Measurements from ENCODE around the gene NPW. TPM values are rescaled to one million over a fixed set of nuclear protein-coding genes. Genes with fewer than 3 reads are reported as not detected.
"Not testable (repeated sequence)": the region's sequence is repeated elsewhere in the genome, so short reads cannot be mapped to it uniquely, and the experiment has no call there.

NPW gene
- polyA plus RNA-seq, 1 donor = 1.1 TPM

DNA sequence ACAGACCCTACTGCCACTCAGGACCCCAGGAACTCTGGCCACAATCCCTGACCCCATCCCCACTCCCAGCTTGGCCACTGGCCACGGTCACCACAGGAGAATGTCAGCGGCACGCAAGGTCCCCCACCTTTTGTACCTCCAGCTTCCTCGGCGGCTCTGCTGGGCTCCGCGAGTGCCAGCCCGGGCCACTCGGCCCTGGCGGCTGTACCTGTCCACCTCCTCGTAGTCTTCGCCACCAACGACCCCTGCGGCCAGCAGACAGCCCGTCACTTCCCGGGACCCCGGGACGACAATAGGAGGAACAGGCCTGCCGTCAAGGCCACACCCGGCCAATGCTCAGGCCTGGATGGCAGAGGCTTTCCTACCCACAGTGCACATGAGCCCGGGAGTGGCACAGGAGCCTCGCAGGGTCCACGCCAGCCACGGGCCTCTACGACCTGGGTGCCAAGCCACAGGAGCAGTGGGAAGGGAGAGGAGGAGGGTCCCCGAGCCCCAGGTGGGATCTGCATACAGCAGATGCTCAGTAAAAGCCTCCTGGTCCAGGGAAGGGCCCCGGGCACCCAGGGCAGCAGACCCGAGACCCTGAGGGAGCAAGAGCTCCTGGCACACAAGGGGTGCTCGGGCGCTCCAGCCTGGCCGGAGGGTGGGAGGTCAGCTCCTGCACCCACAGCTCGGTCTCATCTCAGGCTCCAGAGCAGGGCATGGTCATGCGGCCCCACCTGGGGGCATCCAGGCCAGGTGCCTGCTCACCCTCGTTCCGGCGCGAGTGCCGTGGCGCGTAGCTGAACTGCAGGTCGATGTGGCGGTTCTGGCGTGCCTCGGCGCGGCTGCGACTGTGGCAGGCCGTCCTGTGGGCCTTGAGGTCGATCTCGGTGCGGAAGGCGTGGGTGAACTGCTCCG, 17.9 kb upstream of the NPW start:
- DNase-seq (ENCODE audit: low read depth) = no peak

DNA sequence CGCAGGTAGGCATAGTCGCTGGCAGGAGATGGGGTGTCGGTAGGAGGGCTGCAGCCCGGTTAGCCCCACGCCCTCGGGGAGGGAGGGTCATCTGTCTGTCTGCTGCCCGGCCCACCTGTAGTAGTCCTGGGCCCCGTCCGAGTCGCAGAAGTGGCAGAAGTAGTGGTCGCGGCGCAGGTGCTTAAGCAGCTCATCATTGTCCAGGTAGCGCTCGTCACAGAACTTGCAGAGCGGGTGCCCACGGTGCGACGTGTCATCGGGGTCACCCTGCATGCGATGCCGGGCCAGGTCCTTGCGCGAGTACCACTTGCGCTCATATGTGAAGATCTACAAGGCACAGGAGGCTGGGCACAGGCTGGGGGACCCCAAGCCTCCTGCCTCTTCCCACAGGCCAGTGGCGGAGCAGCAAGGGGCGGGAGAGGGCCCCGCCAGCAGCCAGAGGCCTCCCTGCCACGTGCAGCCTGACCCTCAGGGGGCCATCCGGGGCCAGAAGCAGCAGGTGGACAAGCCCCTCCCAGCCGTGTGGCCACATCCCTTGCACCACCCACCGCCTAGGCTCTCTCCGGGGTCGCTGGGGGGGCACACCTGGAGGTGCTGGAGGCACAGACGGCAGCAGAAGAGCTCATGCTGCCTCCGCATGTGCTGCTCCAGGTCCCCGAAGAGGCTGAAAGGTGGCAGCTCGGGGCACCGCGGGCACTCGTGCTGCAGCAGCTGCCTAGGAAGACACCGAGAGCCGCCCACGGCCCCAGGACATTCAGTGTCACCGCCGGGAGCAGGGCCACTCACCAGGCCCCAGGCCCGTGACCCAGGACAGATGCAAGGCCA, 17.0 kb upstream of the NPW start:
- DNase-seq (ENCODE audit: low read depth) = no peak

DNA sequence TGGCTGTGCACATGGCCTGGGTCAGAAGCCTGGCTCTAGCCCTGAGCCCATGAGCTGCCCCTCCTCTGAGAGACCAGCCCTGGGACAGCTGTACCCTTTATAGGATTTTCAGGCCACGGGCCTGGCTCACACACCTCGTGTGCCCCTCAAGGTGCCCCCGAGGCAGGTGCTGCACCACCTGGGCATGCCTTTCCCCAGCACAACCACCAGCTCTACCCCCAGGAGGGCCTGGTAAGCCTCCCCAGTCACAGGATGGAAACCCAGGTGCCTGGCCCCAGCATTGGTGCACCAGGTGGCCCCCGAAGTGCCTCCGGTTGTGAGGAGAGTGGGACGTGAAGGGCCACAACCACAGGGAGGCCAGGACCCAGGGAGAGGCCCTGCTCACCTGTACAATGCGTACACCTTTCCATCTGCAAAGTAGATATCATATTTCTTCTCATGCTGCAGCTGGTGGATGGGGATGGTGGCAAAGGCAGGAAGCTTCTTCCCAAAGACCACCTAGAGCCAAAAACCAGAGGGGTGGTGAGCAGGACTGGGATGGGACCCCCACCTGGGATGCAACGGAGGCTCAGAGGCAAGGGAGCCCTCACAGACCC, 16.3 kb upstream of the NPW start:
- DNase-seq (ENCODE audit: low read depth) = no peak

DNA sequence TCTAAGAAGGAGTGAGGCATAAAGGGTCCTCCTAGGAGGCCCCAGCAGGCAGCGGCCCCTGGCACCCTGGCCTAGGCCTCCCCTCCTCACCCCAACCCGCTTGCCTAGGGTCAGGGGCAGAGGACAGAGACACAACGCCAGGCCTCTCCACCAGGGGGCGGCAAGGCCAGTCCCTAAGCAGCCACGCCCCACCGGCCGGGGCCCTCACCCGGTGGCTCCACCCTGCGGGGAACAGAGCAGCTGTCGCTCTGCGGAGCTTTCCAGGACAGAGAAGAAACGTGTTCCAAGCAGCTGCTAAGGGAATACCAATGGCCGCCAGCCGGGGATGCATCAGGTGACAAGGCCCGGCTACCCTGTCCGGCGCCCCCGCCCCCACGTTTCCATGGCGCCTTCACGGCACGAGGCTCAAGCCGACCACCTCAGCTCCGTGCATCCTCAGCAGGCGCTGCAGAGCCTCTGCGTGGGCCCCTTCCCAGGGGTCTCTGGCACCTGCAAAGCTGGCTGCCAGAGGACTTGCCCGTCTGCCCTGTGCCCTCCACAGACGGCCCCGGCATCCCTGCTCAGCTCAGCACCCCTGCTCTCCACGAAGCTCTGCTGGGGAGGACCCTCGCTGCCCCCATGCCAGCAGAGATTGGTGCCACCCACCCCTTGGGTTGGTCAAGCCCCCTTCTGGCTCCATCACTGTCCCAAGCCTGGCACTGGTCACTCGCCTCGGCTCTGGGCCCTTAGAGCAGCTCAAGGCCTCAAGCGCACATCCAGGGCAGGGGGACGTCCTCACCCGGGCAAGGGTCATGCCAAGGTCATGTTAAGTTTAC, 15.6 kb upstream of the NPW start:
- DNase-seq (ENCODE audit: low read depth) = peak; percentile 39

DNA sequence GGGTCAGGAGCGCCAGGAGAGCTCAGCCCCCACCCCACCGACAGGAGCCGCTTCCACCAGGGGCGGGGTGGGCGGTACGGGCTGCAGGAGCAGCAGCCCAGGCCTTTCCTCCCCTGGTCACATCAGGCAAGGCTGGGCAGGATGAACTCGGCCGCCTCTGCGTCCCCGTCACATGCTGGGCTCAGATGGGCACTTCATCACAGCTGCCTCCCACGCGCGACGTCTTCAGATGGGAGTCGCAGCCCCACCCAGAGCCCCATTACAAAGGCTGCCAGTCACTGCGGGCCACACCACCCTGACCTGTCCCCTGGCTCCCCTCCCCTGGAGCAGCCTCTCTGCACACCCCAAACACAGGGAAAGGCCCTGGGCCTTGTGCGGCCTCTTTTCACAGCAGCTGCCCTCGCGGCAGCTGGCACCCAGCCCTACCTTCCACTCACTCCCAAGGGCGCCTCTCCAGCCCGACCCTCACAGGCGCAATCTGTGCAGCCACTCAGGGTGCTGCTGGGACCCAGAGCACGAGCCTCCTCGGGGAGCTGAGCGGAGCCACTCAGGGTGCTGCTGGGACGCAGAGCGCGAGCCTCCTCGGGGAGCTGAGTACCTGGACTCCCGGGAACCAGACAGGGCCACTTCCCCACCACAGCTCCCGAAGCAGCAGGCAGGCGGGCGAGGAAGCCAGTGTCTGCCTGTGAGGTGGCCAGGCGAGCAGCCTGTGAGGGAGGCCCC, 14.6 kb upstream of the NPW start:
- DNase-seq (ENCODE audit: low read depth) = no peak

DNA sequence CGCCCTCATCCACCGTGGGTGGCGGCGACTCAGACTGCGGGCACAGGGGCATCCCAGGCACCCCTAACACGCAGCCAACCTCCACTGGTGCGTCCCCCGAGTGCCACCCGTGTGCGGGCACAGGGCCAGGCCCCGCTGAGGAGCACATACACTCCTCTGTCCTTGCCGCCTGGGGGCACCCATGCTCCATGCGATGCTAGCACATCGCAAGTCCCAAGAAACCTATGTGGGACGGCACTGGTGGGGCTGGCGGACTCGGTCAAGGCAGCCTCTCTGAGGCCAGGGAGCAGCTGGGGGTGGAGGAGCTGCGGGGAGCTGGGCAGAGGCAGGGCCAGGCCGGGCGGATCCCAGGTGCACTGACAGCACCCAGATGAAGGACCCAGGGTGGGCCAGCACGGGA, 13.9 kb upstream of the NPW start:
- no peak for DNase-seq (ENCODE audit: low read depth)

DNA sequence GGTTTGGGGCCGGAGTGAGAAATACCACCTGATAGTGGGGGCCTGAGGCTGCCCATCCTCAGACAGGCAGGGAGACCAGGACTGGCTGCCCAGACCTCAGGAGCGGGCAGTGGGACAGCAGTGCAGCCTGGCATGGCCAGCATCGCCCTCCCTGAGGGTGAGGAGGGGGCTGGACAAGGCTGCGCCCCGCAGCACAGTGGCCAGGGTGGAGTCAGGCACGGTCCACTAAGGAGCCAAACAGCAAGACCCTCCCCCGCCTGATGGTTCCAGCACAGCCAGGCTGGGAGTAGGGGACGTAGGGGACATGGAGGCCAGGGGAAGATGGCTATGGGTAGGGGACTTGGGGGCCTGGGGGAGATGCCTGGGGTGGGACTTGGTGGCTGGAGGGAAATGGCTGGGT, 13.3 kb upstream of the NPW start:
- DNase-seq (ENCODE audit: low read depth) = no peak

DNA sequence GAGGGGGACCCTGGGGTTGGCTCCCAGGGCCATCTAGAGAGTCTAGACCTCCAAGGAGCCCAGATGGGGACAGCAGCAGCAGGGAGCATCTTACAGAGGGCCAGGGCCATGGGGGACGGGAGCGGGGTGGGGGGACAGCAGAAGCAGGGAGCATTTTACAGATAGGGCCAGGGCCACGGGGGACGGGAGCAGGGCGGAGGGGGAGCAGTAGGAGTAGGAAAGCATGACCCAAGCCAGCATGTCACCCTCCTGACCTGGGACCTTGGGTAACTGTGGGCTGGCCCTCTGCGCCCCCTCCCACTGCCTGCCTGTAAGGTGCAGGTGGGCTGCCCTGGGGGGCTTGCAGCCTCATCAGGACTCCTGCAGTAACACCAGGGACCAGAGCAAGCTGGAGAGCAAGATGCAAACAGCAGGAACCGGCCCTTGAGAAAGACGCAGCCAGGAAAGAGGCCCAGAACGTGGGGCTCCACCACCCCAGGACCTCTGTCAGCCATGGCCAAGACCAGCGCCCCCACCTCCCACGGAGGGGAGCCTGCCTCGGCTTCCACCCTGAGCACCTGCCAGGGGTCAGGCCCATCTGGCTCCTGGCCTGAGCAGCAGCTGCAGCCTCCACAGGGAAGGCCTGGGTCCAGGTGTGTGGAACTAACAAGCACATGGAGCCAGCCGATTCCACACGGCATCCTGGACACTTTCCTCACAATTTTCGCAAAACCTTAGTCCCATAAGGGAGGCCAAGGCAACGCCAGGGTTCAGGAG, 12.3 kb upstream of the NPW start:
- no peak for DNase-seq (ENCODE audit: low read depth)

DNA sequence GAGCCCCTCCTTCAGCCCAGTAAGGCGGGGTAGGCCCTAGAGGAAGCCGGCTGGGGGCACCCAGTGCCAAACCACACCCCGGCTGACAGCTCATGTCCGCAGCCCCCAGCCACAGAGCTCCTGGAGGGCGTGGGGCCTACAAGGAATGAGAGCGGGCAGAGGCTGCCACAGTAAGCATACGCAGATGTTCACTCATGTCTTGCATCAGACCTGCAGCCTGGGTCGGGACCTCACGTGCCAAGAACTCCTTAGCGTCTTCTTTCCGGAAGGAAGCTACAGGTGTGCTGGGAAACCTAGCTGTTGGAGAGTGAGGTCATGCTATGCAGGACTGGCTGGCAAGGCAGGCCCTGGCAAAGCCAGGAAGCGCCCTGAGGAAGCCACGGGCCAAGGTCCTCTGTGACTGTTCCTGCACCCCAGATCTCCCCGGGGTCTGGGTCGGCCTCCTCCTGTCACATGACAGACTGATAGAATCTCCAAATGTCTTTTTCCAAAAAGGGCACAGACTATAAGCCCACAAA, 11.5 kb upstream of the NPW start:
- DNase-seq (ENCODE audit: low read depth) = no peak

DNA sequence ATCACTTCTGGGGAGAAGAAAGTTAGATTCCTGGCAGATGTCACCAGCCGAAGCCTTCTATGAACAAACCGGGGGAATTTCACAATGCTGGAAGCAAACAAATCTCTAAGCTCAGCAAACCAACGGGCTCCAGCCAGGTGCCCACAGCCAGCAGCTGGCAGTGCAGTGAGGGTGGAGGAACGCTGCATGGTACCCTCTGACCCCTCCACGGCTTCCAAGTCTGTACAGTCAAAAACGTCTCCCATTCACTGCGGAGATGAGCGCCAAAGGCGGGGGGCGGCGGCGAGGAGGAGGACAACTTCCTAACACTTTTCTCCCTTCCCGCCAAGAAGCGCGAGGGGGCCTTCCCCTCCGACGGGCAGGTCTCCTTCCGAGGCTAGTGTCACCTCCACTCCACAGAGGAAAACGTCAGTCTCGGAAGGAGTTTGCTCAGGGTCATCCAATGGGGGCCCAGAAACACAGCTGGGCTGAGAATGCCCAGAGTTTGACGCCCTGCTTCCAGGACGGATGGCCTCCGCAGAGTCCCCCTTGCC, 10.9 kb upstream of the NPW start:
- no peak for DNase-seq (ENCODE audit: low read depth)

DNA sequence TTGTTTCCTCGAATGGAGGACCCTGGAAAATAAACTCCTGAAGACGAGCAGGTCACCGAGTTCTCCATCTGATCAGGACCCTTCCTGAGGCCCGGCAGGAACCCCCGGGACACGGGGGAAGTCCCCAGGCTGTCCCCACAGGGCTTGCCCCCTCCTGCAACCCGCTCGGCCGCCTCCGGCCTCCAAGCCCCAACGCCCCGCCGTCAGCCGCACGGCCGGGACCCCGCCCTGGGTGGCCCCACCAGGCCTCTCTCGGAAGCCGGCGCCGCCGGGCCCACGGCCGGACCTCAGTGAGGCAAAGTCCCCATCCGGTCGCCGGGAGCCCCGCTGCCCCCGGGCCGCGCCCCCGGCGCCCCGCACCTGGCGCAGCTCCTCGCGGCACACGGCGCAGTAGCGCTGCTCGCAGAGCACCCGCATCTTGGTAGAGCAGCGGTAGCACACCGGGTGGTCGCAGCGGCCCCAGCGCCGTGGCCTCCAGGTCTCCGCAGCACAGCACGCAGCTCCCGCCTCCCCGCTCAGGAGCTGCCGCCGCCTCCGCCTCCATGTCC, 10.3 kb upstream of the NPW start:
- no peak for DNase-seq (ENCODE audit: low read depth)

DNA sequence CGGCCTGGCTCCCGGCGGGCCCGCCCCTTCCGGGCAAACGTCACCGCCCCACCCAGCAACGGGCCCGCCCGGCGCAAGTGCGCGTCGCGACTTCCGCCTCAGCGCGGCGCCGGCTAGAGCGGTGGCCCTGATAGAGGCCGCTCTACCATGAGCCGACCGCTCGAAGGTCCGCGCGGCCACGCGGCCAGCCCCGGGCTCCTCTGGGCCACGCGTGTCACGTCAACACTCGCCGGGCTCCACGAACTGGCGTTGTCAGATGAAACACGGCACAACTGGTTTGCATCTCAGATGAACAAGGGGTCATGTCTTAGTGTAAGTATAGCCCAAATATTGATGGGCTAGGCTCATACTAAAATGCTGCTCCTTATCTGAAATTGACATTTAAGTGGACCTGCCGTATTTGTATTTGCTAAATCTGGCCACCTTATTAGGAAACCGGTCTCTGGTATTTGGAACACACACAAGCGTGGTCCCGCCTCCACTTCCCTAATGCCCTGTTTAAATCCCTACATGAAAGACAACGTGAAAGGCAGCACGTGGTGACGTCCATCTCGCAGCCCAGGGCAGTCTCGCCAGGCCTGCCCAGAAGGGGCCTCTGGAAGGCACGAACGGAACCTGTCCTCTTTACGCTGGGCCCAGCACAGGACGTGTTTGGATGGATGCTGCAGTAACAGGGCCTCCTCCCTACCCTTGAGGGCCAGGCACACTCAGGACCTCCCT, 9.6 kb upstream of the NPW start, which contains the start of gene ZNF598:
TSS of gene ZNF598 (minus strand) at position 31 of the 720 bp plus-strand sequence.
- peak; percentile 66 for DNase-seq (ENCODE audit: low read depth)

DNA sequence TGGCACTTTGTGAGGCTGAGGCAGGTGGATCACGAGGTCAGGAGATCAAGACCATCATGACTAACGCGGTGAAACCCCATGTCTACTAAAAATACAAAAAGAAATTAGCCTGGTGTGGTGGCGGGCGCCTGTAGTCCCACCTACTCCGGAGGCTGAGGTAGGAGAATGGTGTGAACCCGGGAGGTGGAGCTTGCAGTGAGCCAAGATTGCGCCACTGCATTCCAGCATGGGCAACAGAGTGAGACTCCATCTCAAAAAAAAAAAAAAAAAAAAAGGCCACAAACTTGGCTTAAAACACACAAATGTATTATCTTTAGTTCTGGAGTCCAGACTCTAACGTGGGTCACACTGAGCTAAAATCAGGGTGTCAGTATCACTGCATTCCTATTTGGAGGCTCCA, 7.9 kb upstream of the NPW start:
- DNase-seq (ENCODE audit: low read depth) = not testable (repeated sequence)

DNA sequence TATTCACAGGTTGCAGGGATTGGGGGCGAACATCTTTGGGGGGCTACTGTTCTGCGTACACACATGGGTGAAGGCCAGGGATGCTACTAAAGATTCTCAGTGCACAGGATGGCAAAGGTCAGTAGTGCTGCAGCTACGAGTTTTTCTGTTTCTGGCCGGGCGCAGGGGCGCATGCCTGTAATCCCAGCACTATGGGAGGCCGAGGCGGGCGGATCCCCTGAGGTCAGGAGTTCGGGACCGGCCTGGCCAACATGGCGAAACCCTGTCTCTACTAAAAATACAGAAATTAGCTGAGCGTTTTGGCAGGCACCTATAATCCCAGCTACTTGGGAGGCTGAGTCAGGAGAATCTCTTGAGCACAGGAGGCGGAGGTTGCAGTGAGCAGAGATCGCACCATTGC, 6.1 kb upstream of the NPW start:
- no peak for DNase-seq (ENCODE audit: low read depth)

DNA sequence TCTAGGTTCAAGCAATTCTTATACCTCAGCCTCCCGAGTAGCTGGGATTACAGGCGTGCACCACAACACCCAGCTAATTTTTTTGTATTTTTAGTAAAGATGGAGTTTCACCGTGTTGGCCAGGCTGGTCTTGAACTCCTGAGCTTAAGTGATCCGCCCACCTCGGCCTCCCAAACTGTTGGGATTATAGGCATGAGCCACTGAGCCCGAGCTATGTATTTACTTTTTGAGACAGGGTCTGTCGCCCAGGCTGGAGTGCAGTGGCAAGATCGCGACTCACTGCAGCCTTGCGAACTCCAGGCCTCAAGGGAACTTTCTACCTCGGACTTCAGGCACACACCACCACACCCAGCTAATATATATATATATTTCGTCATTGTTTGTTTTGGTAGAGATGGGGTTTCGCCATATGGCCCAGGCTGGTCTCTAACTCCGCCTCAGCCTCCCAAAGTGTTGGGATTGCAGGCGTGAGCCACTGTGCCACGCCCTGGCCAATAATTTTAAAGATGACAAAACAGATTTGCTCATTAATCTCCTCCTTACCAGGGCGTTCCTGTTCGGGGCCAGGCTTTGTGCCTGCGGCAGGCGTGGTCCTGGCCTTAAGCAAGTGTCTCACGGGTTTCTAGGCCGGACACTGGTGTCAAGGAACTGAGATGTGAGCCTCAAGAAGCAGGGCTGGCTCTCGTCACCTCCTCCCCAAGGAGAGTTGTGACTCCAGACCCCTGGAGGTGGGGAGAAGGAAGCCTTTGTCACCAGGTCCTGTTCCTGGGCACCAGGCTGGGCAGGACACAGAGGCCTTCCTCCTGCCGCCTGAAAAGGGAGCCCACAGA, 4.3 kb upstream of the NPW start:
- no peak for DNase-seq (ENCODE audit: low read depth)

DNA sequence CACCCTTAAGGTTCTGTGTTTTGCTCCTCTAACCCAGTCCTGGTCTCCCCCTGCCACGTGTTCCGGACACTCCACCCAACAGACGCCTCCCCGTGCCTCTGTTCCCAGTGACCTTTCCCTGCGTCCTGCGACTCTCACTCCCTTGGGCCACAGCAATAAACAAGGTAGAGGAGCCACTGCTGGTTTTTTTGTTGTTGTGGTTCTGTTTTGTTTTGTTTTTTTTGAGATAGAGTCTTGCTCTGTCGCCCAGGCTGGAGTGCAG, 3.7 kb upstream of the NPW start:
- no peak for DNase-seq (ENCODE audit: low read depth)

DNA sequence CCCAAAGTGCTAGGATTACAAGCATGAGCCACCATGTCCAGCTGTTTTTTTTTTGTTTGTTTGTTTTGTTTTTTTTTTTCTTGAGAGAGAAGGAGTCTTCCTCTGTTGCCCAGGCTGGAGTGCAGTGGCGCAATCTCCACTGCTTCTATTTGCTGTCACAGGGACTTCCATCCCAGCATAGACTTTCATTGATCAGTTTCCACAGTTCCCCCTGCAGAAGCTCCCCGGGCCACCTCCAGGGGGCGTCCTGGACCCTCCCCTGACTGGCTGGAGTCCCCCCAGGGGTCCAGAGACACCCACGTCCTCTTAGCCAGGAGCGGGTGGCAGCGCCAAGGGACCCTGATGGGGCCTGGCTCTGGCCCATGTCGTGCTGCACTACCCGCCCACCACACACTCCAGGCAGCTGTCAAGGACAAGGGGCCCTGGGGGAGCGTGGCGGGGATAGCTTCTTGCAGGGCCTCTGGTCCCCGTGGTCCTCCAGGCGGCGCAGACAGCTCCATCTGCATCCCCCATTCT, 3.1 kb upstream of the NPW start:
- DNase-seq (ENCODE audit: low read depth) = no peak
